Activated CD4-positive, alpha-beta T cell treated with anti-CD3 and anti-CD28 coated beads for 36 hours (primary cell): ENCODE measurements around the gene ODC1. TPM values are rescaled to one million over a fixed set of nuclear protein-coding genes. Genes with fewer than 3 reads are reported as not detected.
A peak's percentile ranks its signal among the peaks of the same experiment; 100 is the strongest.

Experiments used
- ATAC-seq: fragments of 200-7000 bp; cut with Tn5 transposase; one replicate; pipeline ENCODE4 v1.10.0; 2021; ENCODE audit warnings: mild to moderate bottlenecking, moderate library complexity
- CTCF ChIA-PET: fragments of 350-600 bp; sonication (Branson Sonifier 250); formaldehyde crosslinking; loops from one replicate; lab custom pipeline; 2021; ENCODE audit warnings: antibody characterized with exemption; lab: Charles Lee
- POLR2A ChIA-PET: fragments of 350-600 bp; sonication (Branson Sonifier 250); formaldehyde crosslinking; loops from one replicate; lab custom pipeline; 2021; ENCODE audit warnings: antibody characterized with exemption, inconsistent platforms; lab: Charles Lee
- DNase-seq: peaks from one replicate; pipeline ENCODE4 v3.0.0-alpha.2; 2020
- H3K27ac Mint-ChIP-seq: one replicate; pipeline ENCODE4 v1.8.0; 2021; ENCODE audit warnings: mixed read lengths
- H3K27me3 Mint-ChIP-seq: one replicate; pipeline ENCODE4 v1.8.0; 2021; ENCODE audit warnings: mixed read lengths
- H3K36me3 Mint-ChIP-seq: one replicate; pipeline ENCODE4 v1.8.0; 2021; ENCODE audit warnings: low read depth, mixed read lengths
- H3K4me1 Mint-ChIP-seq: one replicate; pipeline ENCODE4 v1.8.0; 2021; ENCODE audit warnings: mixed read lengths
- H3K4me3 Mint-ChIP-seq: one replicate; pipeline ENCODE4 v1.8.0; 2021; ENCODE audit warnings: mild to moderate bottlenecking, moderate library complexity, mixed read lengths
- H3K9me3 Mint-ChIP-seq: one replicate; pipeline ENCODE4 v1.8.0; 2021; ENCODE audit warnings: low read depth, mixed read lengths
- intact Hi-C, 2 experiments: fragments of 100-400 bp; cut with DNase I in 1 of 2; cut with micrococcal nuclease in 1 of 2; formaldehyde crosslinking; loops; one replicate each; pipeline versions ENCODE4 v1.14.2 to v1.15.1; 2022 to 2024; cut with DNase I, micrococcal nuclease
- total RNA-seq, 2 experiments: library from RNA; stranded (reverse); gene quantifications; one replicate each; pipeline ENCODE4 v1.2.3, GENCODE V29; 2021

Gene ODC1
- total RNA-seq, 2 experiments from 2014 or later: 158 to 170 TPM

DNA sequence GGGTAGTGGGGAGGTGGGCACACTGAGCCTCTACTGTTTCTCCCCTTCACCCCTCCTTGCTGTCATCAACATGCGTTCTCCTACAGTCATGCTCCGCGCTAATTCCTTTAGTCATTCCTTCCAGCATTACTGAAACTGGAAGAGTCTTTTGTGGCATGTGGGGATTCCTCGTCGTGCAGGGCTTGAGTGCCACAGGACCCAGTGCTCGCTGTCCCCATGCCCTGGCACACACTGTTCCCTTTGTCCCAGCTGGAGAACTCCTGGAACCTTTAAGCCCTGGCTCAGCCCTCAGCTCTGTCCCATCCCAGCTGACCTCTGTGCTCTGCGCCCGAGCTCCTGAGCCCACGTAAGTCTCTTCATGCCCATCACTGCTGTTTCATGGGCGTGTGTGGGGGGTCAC lies 42.1 kb downstream of the ODC1 start:
- Mint-ChIP-seq H3K27me3 (no peaks in the 10 kb centered on the region), H3K36me3 (peaks cover 16% of the 10 kb centered on the region), H3K27ac (no peak overlapping the region), H3K9me3 (no peaks in the 10 kb centered on the region), H3K4me1 (peaks cover 78% of the 10 kb centered on the region), H3K4me3 (no peak overlapping the region)
- DNase-seq (no peak), ATAC-seq (no peak)
- POLR2A ChIA-PET: interaction anchor here (0.6 kb wide), 1 partner anchor 104 kb away, joined by 3 read pairs; no protein-coding TSS in a partner anchor
- CTCF ChIA-PET: interaction anchor here (0.7 to 1.1 kb wide), 2 partner anchors 30 to 69 kb away, joined by 3 to 4 read pairs; no protein-coding TSS in a partner anchor
- intact Hi-C loops: loop anchor here in 1 of 2 experiments (5.0 kb wide), 1 partner anchor 41 kb away; the partner anchor contains the start of gene ODC1

DNA sequence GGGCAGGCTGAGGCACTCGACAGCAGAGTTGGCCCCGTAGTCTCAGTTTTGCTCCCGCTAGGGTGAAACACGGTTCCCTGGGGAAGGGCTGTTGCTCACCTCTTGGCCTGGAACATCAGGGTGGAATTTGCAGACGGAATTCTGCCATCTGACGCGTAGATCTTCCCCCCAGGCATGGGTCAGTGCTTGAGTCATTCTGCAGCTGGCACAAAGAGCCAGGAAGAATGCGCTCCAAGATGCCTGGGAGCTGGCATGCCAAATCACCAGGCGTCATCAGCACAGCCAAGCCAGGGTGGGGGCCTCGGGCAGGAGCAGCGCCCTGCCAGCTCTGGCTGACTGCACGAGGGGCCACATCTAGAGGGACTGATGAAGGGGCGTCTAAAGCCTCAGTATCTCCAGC lies 42.7 kb downstream of the ODC1 start:
- ATAC-seq (no peak), DNase-seq (no peak)
- peaks cover 19% of the 10 kb centered on the region for H3K36me3 Mint-ChIP-seq
- H3K4me1 Mint-ChIP-seq: peaks cover 80% of the 10 kb centered on the region
- ChIA-PET POLR2A (no interaction called here), CTCF (interaction anchor here (0.7 to 1.1 kb wide), 2 partner anchors 30 to 68 kb away, joined by 3 to 4 read pairs; no protein-coding TSS in a partner anchor)
- intact Hi-C loops: loop anchor here in 1 of 2 experiments (5.0 kb wide), 1 partner anchor 42 kb away; the partner anchor contains the start of gene ODC1
- no peak overlapping the region for H3K4me3 Mint-ChIP-seq
- no peaks in the 10 kb centered on the region for H3K9me3 Mint-ChIP-seq
- H3K27me3 Mint-ChIP-seq: no peaks in the 10 kb centered on the region
- peak overlapping the region; percentile 10 for H3K27ac Mint-ChIP-seq

DNA sequence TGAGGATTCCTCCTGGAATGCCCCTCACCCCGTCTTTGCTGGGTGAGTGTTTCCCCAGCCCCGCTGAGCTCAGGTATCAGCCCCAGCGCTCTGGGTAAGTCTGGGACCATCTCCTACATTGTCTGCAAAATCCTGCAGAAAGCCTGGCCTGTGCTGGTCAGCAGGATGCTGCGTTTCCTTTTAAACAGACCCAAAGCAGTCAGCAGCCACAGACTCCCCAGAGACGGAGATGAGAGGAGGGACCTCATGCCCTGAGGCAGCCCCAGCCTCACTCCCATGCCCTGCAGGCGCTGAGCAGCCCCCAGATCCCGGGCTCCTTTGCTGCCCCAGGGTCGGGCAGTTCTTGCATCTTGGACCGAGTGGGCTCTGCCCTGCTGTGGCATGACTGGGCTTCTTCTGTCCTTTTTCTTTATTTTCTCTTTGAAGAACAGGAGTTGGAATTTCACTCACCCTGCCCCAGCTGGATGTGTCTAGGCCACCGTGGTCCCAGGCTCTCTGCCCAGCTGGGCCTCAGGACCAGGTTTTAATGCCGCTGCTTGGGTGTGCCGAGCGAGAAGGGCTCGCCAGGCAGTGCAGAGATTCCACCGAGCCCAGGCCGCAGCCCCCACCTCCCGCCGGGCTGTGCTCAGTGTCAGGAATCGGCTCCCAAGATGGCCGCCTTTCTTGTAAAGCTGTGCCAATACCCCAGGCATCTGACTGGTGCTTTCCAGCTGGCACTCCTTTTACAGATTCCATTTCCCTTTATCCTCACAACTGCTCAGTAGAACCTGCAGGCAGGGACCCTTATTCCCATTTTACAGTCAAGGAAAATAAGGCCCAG lies 43.6 kb downstream of the ODC1 start:
- intact Hi-C loops: loop anchor here in 1 of 2 experiments (5.0 kb wide), 1 partner anchor 43 kb away; the partner anchor contains the start of gene ODC1
- Mint-ChIP-seq H3K4me3 (no peak overlapping the region), H3K9me3 (no peaks in the 10 kb centered on the region), H3K4me1 (peaks cover 82% of the 10 kb centered on the region), H3K27me3 (no peaks in the 10 kb centered on the region), H3K36me3 (peaks cover 28% of the 10 kb centered on the region), H3K27ac (no peak overlapping the region)
- POLR2A ChIA-PET: no interaction called here
- DNase-seq: no peak
- ATAC-seq: no peak
- CTCF ChIA-PET: interaction anchor here (0.7 kb wide), 1 partner anchor 213 kb away, joined by 3 read pairs; no protein-coding TSS in a partner anchor

DNA sequence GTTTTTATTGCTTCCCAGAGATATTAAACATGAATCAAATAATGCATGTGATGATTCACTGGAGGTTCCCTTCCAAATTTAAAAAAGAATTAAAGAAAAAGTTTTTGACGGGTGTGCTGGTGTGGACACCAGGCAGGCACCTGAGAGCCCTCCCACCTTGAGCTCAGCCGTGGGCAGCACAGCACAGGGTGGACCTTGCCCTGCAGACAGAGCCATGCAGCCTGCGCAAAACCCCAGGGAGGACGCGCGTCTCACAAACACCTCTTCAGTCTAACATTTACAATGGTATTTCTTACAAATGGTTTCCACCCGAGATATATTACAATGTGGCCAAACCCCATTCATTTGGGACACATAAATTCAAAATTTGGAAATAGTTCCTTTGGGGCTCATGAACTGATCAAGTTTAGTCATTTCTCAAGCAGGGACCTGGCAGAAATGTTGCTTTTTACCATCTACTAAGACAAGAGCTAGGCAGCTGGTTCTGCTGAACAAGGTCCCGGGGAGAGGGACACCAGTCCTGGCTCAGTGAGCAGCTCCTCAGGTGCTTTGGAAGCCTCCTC lies 45.4 kb downstream of the ODC1 start:
- H3K27me3 Mint-ChIP-seq: no peaks in the 10 kb centered on the region
- peaks cover 33% of the 10 kb centered on the region for H3K36me3 Mint-ChIP-seq
- peaks cover 67% of the 10 kb centered on the region for H3K4me1 Mint-ChIP-seq
- peak overlapping the region; percentile 58 for H3K27ac Mint-ChIP-seq
- ChIA-PET CTCF (interaction anchor here (1.0 to 1.4 kb wide), 2 partner anchors 54 to 98 kb away, joined by 3 read pairs; no protein-coding TSS in a partner anchor), POLR2A (interaction anchor here (0.6 kb wide), 1 partner anchor 130 kb away, joined by 3 read pairs; no protein-coding TSS in a partner anchor)
- intact Hi-C loops: no loop called here
- DNase-seq (no peak), ATAC-seq (no peak)
- H3K4me3 Mint-ChIP-seq: no peak overlapping the region
- H3K9me3 Mint-ChIP-seq: no peaks in the 10 kb centered on the region

DNA sequence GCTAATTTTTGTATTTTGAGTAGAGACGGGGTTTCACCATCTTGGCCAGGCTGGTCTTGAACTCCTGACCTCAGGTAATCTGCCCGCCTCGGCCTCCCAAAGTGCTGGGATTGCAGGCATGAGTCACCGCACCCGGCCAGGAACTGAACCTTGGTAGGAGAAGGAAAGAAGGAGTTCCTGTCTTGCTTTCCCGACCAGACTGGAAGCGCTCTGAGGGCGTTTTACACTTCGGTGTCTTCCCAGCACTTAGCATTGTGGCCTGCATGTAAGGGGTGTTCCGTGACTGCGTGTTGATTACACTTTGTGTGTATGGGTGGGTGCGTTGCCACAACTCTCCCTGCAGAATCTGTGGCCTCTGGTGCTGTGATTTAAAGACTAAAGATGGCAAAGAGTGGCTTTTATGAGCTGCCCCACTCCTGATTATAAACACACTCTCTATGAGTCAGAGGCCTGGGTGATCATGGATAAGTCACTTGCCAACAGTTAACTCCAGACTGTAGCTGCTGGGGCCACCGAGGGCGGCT lies 46.0 kb downstream of the ODC1 start:
- Mint-ChIP-seq H3K4me1 (peaks cover 61% of the 10 kb centered on the region), H3K9me3 (no peaks in the 10 kb centered on the region), H3K36me3 (peaks cover 38% of the 10 kb centered on the region), H3K4me3 (no peak overlapping the region), H3K27ac (peak overlapping the region; percentile 58), H3K27me3 (no peaks in the 10 kb centered on the region)
- intact Hi-C loops: no loop called here
- no peak for DNase-seq
- ATAC-seq: no peak
- ChIA-PET CTCF (interaction anchor here (1.2 to 1.4 kb wide), 2 partner anchors 70 to 97 kb away, joined by 3 read pairs; no protein-coding TSS in a partner anchor), POLR2A (no interaction called here)

DNA sequence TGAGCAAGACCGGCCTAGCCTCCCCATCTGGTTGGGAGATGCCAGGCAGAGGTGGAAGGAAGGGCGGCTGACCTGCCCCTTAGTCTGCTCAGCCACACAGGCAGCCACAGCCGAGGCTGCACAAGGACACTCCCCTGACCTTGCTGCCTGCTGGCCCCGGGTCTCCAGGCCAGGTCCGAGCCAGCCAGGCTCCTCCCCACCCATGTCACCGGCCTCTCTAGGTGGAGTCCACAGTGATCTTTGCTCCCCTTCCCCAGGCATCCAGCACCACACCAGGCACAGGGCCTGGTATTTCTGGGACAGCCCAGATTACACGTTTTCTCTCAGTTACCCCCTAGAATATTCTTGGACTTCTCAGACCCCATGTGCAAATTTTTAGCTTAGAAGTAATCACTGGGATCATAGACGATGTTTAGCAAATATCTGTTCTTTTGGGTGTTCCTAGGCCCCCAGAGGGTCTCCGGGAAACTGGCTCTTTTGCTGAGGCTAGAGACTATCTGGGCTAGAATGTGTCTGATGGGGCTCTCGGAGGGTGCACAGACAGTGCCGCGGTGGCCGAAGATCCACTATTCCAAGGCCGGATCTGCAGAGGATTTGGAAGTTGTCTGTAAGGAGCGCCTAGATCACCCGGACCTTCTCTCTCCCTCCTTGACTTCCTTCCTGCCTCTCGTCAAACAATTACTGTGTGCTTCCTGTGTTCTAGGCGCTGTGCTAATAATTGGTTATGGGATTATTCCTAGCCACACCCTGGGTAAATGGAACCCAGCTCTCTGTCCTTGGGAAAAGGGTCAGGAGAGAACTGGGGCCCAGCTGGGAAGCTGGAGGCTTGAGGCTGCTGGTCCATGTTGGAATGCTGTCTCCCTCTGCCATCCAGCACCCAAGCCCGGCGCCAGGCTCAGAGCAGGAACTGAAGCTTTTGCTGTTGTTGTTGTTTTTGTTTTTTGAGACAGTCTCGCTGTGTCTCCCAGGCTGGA lies 46.9 kb downstream of the ODC1 start:
- no peak for DNase-seq
- Mint-ChIP-seq H3K27me3 (no peaks in the 10 kb centered on the region), H3K36me3 (peaks cover 38% of the 10 kb centered on the region), H3K4me3 (peak overlapping the region; percentile 32), H3K9me3 (no peaks in the 10 kb centered on the region), H3K27ac (peak overlapping the region; percentile 86), H3K4me1 (peaks cover 53% of the 10 kb centered on the region)
- ChIA-PET POLR2A (no interaction called here), CTCF (interaction anchor here (0.7 to 1.2 kb wide), 2 partner anchors 69 to 1080 kb away, joined by 3 read pairs; no protein-coding TSS in a partner anchor)
- intact Hi-C loops: no loop called here
- peak; percentile 4 for ATAC-seq

DNA sequence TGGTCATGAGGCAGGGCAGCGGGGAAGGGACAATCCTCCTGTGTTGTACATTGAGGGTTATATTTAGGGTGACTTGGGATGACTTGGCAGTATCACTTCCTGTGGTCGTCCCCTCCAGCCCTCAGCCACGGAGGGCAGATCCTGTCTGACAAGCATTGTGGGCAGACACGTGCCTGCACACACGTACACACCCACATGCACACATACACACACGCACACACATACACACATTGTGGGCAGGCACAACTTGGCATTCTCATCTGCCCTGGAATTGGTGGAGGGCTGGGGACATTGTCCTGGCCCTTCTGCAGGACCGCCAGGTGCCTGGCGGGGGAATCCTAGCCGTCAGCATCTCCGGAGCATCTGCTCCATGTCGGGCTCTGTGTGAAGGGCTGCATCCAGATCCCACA lies 47.6 kb downstream of the ODC1 start:
- Mint-ChIP-seq H3K4me3 (peak overlapping the region; percentile 32), H3K9me3 (no peaks in the 10 kb centered on the region), H3K4me1 (peaks cover 50% of the 10 kb centered on the region), H3K27ac (peak overlapping the region; percentile 86), H3K36me3 (peaks cover 38% of the 10 kb centered on the region), H3K27me3 (no peaks in the 10 kb centered on the region)
- DNase-seq: peak; percentile 77
- intact Hi-C loops: no loop called here
- ChIA-PET POLR2A (no interaction called here), CTCF (interaction anchor here (0.6 kb wide), 1 partner anchor 27 kb away, joined by 3 read pairs; no protein-coding TSS in a partner anchor)
- ATAC-seq: peak; percentile 80

DNA sequence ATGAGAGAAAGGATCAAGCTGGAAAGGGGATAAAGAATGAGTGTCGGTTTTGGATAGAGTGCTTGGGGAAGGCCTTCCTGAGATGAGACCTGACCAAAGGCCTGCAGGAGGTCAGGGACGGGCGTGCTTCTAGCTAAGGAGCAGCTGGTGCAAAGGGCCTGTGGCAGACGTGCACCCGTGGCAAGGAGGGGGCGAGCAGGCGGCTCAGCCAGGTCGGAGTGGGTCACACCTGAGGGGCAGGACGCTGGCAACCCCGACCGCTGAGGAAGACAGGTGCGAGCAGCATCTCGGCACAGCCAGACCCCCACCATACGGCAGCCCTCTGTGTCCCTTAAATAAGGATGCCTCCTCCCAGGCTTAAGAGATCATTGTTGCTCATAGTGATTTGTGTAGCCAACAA lies 48.1 kb downstream of the ODC1 start:
- DNase-seq (no peak), ATAC-seq (peak; percentile 4)
- POLR2A ChIA-PET: no interaction called here
- H3K9me3 Mint-ChIP-seq: no peaks in the 10 kb centered on the region
- peak overlapping the region; percentile 86 for H3K27ac Mint-ChIP-seq
- no peak overlapping the region for H3K4me3 Mint-ChIP-seq
- H3K27me3 Mint-ChIP-seq: no peaks in the 10 kb centered on the region
- intact Hi-C loops: no loop called here
- peaks cover 46% of the 10 kb centered on the region for H3K4me1 Mint-ChIP-seq
- peaks cover 38% of the 10 kb centered on the region for H3K36me3 Mint-ChIP-seq
- CTCF ChIA-PET: interaction anchor here (0.6 kb wide), 1 partner anchor 28 kb away, joined by 3 read pairs; no protein-coding TSS in a partner anchor

DNA sequence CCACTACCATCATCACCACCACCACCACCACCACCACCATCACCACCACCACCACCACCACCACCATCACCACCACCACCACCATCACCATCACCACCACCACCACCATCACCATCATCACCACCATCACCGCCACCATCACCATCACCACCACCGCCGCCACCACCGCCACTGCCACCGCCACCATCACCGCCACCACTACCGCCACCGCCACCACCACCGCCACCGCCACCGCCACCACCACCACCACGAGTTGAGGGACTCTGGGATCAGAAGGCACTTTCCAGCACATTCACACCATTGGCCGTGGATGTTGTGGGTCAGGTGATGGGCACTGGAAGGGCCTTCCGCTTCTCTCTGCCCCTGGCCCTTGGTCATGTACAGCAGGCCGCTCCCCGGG lies 48.8 kb downstream of the ODC1 start:
- Mint-ChIP-seq H3K4me1 (peaks cover 48% of the 10 kb centered on the region), H3K9me3 (no peaks in the 10 kb centered on the region), H3K27ac (peak overlapping the region; percentile 86), H3K36me3 (peaks cover 38% of the 10 kb centered on the region), H3K27me3 (no peaks in the 10 kb centered on the region), H3K4me3 (no peak overlapping the region)
- intact Hi-C loops: no loop called here
- CTCF ChIA-PET: no interaction called here
- DNase-seq (no peak), ATAC-seq (no peak)
- POLR2A ChIA-PET: no interaction called here

DNA sequence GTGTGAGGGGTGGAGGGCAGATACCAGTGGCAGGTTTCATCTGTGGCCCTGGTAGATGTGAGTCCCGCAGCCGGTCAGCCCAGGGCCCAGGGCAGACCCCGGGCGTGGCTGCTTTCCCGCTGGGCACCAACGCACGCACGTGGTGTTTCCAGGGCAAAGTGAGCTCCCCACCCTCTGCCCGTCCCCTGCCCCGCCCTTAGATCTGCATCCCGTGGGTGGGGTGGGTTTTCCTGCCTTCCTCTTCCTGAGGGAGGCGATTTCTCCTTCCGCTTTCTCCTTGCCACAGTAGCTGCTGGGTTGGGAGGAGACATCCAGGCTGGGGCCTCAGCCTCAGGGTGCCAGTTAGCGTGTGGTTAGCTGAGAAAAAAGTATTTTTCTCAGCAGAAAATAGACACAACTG lies 49.6 kb downstream of the ODC1 start:
- Mint-ChIP-seq H3K36me3 (peaks cover 38% of the 10 kb centered on the region), H3K4me3 (no peak overlapping the region), H3K4me1 (peaks cover 47% of the 10 kb centered on the region), H3K9me3 (no peaks in the 10 kb centered on the region), H3K27me3 (no peaks in the 10 kb centered on the region), H3K27ac (no peak overlapping the region)
- CTCF ChIA-PET: no interaction called here
- DNase-seq (no peak), ATAC-seq (no peak)
- intact Hi-C loops: no loop called here
- POLR2A ChIA-PET: no interaction called here
